Ureter (tissue), 1 donor: ENCODE results near the gene RPS3. TPM values are rescaled to one million over a fixed set of nuclear protein-coding genes. Genes with fewer than 3 reads are reported as not detected.

Experiments
- total RNA-seq: library from RNA; stranded (reverse); gene quantifications from one replicate; pipeline ENCODE4 v1.2.4, GENCODE V29; 2023
- donor health status: DM: yes; HTN: yes; CAD: no.

The RPS3 gene
- total RNA-seq, 1 donor from 2014 or later = 3,031 TPM

Other genes starting within 250 kb of the RPS3 start
- 48.4 TPM for gene SLCO2B1, start 248.4 kb upstream of the RPS3 start, total RNA-seq
- gene TPBGL, start 158.7 kb upstream of the RPS3 start, total RNA-seq = 0.26 TPM
- gene ARRB1, start 47.9 kb upstream of the RPS3 start, total RNA-seq = 53.4 TPM
- gene KLHL35, start 33.7 kb downstream of the RPS3 start, total RNA-seq = 1.5 TPM
- 14.9 TPM for gene GDPD5, start 126.4 kb downstream of the RPS3 start, total RNA-seq
- gene SERPINH1, start 162.7 kb downstream of the RPS3 start, total RNA-seq = 109 TPM